HG02884 (cell line): ENCODE results near the gene ACO1.

Experiments
- ATAC-seq: cut with Tn5 transposase; IDR thresholded peaks from one replicate; pipeline ENCODE4 v1.9.1; 2021; ENCODE audit warnings: mild to moderate bottlenecking, moderate library complexity; ENCODE audit not compliant: unreplicated experiment

ACO1 gene

GRCh38 chr9:32414856-32415255, 30.4 kb downstream of the ACO1 start:
- no peak for ATAC-seq

DNA sequence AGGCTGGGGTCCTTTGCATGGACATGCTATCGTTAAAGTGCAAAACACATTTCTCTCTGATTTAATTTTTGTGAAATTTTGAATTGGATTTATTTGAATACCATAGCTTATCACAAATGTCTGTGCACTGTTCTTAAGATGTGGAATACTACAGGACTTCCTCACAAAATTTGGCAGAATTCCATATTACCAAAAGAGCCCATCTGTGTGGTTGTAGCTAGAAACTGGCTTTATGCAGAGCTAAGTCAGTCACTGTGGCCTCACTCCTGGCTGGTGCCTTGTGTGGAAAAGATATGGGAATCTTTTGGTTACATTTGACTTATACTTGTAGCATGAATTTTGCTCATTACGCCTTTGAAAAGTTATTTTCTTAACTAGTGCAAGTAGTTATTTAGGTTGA, 35.5 kb downstream of the ACO1 start:
- no peak for ATAC-seq

GRCh38 chr9:32422237-32422806, 37.9 kb downstream of the ACO1 start:
- no peak for ATAC-seq

DNA sequence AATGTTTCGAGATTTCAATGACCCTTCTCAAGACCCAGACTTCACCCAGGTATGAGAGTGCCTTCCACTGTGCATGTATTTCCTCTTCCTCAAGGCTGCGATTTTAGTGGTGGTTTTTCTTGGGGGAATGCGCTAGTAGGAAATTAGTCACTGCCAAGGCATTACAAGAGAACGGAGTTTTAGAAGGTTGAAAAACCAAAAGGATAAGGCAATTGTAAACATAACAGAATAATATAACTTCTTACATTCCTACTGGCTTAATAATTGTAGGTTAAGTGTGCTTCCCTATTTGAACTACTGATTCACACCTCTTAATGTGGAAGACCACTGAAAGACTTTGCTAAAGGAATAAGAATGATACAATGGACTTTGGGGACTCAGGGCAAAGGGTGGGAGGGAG, 38.9 kb downstream of the ACO1 start:
- no peak for ATAC-seq

DNA sequence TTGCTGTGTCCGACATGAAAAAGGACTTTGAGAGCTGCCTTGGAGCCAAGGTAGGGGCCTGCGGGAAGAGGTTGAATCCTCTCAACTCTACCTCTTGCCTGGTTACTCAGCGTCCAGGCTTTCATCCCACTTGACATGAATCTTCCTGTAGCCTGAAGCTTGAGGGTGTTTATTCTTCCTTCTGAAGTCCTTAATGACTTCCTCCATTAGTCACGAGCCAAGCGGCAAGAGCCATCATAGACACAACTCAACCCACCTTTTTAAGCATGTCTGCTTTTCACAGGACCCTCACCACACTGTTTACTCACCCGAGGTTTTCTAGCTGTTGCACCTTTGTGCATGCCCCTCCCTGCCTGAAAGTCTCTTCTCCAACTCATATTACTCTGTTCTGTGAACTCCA, 40.2 kb downstream of the ACO1 start:
- ATAC-seq: no peak

GRCh38 chr9:32426278-32426939, 42.0 kb downstream of the ACO1 start:
- ATAC-seq: no peak

DNA sequence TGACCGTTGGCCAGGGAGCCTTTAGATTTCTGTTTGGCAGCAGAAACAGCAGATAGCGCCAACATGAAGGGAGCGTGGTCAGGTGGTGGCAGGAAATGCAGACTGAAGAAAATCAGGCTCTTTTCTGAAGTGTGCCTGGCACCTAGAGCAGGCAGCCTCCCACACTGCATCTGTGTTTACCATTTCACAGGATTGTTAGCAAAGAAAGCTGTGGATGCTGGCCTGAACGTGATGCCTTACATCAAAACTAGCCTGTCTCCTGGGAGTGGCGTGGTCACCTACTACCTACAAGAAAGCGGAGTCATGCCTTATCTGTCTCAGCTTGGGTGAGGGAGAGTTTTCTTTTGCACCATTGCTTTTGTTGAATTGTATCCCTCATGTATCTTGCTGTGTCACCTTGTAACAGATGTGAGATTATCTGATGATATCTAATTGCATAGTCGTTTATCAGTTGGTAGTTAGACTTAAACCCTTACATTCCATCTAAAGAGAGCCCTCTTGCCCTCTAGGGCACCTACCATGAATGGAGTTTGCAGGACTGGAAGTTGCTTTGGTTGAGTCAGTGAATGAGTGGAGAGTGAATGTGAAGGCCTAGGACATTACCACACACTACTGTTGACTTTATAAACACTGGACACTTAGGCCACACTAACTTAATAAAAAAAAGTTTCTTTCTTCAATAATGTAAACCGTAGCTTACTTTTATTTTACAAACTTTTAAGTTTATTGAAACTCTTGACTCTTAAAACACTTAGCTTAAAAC, 42.8 kb downstream of the ACO1 start:
- ATAC-seq: no peak

- ATAC-seq: no peak
Measured at GRCh38 chr9:32430720-32431119, 46.3 kb downstream of the ACO1 start.

- ATAC-seq: no peak
Measured at GRCh38 chr9:32431196-32431595, 46.8 kb downstream of the ACO1 start.

DNA sequence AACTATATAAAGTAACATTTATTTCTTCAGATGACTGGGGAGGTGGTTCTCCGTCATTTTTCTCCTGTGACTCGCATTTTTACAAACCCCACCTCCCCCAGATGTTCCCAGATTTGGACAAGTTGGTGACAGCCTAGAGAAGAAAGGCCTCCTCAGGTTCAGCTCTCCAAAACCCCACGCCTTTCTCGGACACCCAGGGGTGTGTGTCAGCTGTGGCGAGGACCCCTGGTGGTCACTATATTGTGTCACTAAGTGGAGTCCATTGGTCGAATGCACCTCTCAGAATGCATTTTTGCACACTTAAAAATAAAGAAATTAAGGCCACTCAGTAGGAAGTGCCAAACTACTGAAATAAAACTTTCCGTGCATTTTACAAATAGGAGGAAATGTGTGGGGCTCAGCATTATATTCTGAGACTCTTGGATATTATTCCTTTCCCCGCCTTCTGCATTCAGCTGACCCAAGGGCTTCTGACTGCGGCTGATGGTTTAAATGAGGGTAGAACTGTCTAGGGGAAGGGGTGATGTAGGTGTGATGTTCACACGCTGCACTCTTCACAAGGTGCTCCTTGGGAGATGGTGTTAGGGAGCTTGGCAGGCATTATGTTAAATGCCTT, 47.6 kb downstream of the ACO1 start:
- ATAC-seq: no peak

DNA sequence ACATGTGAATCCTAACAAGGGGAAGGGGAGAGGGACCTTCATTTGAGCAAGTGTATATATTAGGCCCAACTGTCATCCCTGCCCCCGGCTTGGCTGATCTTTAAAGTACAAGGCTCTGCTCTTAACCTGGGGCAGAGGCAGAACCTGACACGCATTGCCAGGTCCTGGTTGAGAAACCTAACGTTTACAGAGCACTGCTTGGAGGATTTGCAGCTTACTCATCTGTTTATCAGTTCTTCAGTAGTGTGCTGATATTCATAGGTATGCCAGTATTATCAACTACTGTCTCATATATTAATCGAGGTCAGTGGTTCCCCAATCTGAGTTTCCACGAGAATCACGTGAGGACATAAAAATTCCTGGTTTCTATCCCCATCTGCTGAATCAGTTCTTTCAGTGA, 50.4 kb downstream of the ACO1 start:
- no peak for ATAC-seq

- ATAC-seq: no peak
Measured at GRCh38 chr9:32441678-32442077, 57.2 kb downstream of the ACO1 start.

DNA sequence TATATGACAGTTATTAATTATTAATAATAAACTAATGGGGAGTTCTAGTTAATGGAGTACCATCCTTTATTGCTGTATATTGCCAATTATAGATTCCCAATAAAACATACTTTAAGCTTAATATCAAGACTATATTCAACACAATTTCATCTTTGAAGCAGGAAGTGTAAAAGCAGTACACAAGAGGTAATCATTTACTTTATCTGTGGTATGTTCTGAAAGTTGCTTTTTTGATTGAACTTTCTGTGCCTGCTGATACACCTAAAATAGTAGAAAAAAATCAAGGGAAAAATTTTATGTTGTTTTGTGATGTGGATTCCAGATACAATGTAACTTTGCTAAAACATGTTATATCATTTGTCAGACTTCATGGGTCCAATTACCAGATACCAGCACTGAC, 58.0 kb downstream of the ACO1 start:
- no peak for ATAC-seq

GRCh38 chr9:32449969-32450368, 65.5 kb downstream of the ACO1 start:
- ATAC-seq: no peak

DNA sequence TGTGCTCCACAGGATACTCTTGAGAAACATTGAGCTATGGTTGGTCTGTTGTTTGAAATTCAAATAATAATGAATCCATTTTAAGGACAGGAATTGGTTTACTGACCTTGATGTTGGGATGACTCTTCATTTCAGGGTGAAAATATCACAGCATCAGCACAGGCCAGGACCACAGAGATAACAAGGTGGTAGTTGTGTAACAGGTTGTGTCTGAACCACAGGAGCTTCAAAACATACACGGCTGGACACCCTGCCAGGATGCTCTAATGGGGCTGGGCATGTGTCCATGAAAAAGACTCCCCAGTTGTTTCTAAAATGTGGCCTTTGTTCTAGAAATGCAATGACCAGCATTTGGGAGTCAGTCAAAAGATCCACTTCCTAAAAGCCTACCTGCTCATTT, 69.8 kb downstream of the ACO1 start:
- ATAC-seq: no peak

- no peak for ATAC-seq
Measured at GRCh38 chr9:32455738-32456137, 71.3 kb downstream of the ACO1 start.

DNA sequence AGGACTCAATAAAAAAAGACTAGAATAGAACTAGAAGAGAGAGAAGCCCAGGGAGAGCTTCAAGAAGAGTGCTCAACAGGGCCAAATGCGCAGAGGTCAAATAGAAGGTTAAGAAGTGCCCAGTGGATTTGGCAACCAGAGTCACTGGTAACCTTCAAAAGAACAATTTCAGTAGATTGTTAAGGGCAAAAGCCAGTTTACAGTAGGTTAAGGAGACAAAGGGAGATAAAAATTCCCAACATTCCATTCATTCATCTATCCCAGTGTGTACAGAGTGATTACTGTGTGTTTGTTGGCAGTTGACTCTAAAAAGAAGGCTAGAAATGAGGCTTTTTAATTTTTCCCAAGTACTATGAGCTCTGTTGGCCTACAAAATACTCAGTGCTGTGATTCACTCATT, 72.1 kb downstream of the ACO1 start:
- ATAC-seq: no peak

- ATAC-seq: no peak
Measured at GRCh38 chr9:32463500-32464293, 79.3 kb downstream of the ACO1 start.

DNA sequence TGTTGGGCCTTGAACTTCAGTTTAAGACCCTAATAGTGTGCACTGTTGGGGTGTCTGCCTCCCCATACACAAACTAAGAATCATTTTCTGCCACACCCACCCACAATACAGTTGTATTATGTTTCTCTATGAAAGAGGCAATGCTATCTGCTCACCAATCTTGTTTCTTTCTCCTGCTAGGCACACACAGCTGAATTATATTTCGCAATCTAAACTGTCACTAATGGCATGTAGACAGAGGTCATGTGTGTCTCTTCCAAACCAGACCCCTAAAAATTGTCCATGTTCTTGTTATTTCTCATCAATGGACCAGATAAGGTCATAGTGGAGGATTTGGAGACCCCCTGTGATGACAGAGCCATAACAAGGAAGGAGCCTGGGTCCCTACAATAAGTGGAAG, 84.3 kb downstream of the ACO1 start:
- ATAC-seq: no peak

DNA sequence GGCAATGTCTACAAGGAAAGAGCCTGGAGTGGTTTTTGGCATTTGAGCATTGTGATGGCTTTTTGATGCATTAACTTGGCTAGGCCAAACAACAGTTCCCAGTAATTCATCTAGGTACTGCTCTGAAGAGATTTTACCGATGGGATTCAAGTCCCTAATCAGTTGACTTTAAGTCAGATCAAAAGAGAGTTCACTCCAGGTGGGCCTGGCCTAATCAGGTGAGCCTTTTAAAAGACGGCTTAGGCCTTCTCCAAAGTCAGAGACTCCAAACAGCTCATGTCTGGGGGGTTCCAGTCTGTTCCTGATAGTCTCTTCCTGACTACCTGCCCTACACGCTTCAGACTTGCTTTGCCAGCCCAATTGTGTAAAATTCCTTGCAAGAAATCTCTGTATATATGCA, 87.9 kb downstream of the ACO1 start:
- no peak for ATAC-seq

- ATAC-seq: no peak
Measured at GRCh38 chr9:32483343-32483742, 98.9 kb downstream of the ACO1 start.
